GM19193 (cell line): ENCODE measurements around the gene APOL5.

Experiments
- POLR2A ChIP-seq: IDR thresholded peaks from 4 replicates; pipeline ENCODE4 v1.6.1; 2011; ENCODE audit not compliant: insufficient read depth, insufficient read length; ENCODE audit errors: extremely low read depth

APOL5 gene

DNA sequence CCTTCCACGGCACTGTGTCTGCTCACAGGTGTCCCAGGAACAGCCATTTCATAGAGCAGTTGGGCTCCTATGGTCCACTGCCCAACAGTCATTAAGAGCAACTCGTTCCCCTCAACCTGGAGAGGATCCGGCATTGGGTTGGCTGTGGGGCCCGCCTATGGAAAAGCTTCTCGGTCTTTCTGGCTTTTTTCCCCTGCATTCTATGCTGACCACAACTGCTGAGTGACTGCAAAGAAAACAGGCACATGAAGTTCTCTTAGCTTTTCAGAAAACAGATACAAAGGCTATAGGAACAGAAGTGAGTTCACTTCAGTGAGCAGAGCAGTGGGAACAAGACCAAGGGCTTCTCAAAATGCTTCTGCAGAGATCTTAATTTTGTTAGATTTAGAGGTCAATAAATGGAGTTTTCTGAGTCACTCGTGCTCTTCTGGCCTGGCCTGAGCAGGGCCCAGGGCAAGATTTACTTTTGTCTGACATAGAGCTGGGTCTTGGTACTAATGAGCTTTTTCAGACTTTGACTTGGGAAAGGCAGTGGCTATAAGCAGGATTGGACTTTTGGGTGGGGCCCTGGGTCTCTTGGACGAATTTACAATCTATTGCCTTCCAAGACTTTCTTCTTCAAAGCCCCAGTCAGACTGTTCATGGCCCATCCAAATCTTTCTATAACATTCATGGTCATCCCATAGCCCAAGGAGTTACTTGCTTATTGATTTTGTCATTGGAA, 13.6 kb upstream of the APOL5 start:
- no peak for TF ChIP-seq POLR2A

- TF ChIP-seq POLR2A, result no peak
Observed at GRCh38 chr22:35705141-35705540, 12.5 kb upstream of the APOL5 start.

- TF ChIP-seq POLR2A, result no peak
Observed at GRCh38 chr22:35708453-35708852, 9.2 kb upstream of the APOL5 start.

DNA sequence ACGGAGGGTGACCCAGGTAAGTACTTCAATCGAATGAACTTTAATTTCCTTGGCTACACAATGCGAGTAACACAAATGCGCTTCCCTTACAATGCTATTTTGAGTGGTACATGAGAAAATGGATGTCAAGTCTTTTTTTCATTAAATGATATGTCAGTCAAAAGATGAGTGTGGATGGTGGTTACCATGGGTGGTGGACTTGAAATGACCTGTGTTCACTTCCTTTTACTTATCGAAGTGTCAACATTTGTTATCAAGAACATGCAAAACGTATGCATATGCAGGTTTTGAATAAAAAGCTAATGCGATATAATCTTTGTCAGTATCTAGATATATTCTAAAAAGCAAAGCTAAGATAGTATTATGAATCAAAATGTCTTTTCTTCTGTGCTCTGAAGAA, 8.8 kb upstream of the APOL5 start:
- TF ChIP-seq POLR2A, result no peak

DNA sequence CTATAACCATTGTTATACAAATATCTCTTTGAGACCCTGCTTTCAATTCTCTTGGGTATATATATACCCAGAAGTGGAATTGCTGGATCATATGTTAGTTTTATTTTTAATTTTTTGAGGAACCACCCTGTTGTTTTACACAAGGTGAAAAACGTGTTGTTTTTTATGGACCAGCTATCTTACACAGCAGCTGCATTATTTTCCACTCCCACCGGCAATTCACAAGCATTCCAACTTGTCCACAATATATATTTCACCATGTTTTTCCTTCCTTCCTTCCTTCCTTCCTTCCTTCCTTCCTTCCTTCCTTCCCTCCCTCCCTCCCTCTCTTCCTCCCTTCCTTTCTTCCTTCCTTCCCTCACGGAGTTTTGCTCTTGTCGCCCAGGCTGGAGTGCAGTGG, 6.3 kb upstream of the APOL5 start:
- TF ChIP-seq POLR2A, result no peak

GRCh38 chr22:35712672-35713071, 5.0 kb upstream of the APOL5 start:
- TF ChIP-seq POLR2A, result no peak

GRCh38 chr22:35719212-35719875, 1.7 kb downstream of the APOL5 start:
- no peak for TF ChIP-seq POLR2A

GRCh38 chr22:35721960-35722359, 4.3 kb downstream of the APOL5 start:
- TF ChIP-seq POLR2A, result no peak

GRCh38 chr22:35725521-35725920, 7.8 kb downstream of the APOL5 start:
- TF ChIP-seq POLR2A, result no peak

- no peak for TF ChIP-seq POLR2A
Observed at GRCh38 chr22:35726398-35726797, 8.7 kb downstream of the APOL5 start.

DNA sequence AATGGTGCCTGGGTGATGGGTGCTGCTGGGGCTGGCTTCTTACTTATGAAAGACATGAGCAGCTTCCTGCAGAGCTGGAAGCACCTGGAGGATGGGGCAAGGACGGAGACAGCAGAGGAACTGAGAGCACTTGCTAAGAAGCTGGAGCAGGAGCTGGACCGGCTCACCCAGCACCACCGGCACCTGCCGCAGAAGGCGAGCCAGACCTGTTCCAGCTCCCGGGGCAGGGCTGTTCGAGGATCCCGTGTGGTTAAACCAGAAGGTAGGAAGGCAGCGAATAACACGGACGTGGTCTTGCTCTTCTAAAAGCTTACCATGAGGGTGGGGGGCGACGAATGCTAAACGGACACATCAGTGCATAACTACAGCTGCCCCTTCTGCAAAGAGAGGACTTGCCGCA, 9.3 kb downstream of the APOL5 start:
- no peak for TF ChIP-seq POLR2A

DNA sequence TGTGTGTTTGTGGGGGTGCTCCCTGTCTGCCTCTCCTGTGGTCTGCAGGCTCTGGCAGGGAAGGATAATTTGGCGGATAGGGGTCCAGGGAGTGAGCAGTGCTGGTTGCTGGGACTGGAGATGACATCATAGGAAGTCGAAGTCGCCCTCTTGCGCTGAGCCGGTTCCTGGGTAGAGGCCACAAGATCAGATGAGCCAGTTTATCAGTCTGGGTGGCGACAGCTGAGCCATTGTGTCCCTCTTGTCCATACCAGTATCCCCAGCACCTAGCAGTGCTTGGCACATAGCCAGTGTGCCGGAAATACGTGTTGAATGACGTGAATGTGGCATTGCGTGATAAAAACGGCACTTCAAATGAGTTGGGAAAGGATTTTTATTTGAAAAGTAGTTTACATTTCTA, 9.8 kb downstream of the APOL5 start:
- no peak for TF ChIP-seq POLR2A

DNA sequence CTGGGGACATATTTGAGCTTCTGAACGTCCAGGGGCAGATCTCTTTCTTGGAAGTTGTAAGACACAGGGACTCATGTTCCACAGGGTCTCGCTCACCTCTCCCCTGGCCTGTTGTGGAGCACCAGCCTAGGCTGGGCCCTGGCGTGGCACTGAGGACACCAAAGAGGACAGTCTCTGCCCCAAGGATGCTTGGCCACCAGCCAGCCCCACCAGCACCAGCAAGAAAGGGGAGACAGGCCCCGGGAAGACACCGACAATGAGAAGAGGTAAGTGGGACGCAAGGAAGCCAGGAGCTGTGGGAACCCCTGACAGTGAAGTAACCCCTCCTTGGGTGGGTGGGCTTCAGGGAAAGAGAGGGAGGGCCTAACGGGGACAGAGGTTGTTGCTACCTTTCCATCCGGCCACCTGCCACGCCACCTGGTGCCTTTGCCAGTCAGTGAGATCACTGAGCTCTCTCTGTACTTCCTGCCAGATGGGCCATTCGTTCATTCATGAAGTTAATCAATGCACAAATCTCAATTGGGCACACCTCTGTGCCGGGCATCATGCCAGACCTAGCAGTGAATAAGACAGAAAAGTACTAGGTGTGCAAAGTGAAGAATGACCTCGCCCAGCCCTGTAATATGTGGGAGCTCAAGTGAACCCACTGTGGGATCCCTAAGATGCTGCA, 11.1 kb downstream of the APOL5 start:
- no peak for TF ChIP-seq POLR2A

- TF ChIP-seq POLR2A, result no peak
Observed at GRCh38 chr22:35729309-35729698, 11.6 kb downstream of the APOL5 start.

DNA sequence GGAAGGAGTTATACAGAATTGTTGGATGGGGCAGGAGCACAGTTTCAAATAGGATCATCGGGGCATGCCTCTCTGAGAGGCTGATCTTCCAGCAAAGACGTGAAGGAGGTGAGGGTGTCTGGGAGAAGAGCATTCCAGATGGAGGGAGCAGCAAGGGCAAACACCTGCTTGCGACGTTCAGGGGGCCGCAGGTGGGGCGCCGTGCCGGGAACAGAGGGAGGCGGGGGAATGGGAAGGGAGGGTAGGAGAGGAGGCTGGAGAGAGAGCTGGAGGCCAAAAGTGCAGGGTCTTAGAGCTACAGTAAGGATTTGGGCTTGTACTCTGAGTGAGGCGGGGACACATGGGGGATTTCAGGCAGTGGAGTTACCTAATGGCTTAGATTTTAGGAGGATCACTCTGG, 13.6 kb downstream of the APOL5 start:
- TF ChIP-seq POLR2A, result no peak

DNA sequence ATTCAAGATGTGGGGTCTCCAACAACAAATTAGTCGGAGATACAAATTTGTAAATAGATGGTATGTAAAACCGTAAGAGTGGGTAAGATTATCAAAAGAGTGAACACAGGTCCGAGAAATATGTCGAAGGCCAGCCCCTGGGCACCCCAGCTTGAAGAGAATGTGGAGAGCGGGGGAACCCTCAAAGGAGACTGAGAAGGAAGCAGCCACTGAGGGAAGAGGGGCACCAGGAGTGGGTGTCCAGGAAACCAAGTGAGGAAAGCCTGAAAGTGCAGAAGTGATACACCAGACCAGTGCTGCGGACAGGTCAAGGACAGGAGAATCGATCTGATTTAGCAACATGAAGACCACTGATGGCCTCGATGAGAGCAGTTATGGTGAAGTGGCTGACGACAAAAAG, 14.4 kb downstream of the APOL5 start:
- TF ChIP-seq POLR2A, result no peak
